Measurements from ENCODE around the gene STK24.

The STK24 gene

DNA sequence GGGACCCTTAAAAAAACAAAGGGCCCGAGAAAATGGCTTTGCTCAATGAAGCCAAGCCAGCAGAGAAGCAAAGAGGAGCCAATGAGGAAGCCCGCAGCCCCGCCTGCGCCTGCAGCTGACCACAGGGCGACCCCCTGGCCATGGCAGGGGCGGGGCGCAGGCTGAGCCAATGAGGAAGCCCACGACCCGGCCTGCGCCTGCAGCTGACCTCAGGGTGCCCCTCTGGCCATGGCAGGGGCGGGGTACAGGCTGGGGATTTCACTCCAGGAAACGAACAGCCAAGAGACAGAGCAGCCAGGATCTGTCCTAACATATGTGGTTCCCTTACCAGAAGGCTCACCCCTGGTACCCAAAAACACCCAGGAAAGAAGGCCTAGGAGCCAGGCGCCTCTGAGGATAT lies 101.4 kb downstream of the STK24 start (continued):
- TF ChIP-seq, protein P1, sequence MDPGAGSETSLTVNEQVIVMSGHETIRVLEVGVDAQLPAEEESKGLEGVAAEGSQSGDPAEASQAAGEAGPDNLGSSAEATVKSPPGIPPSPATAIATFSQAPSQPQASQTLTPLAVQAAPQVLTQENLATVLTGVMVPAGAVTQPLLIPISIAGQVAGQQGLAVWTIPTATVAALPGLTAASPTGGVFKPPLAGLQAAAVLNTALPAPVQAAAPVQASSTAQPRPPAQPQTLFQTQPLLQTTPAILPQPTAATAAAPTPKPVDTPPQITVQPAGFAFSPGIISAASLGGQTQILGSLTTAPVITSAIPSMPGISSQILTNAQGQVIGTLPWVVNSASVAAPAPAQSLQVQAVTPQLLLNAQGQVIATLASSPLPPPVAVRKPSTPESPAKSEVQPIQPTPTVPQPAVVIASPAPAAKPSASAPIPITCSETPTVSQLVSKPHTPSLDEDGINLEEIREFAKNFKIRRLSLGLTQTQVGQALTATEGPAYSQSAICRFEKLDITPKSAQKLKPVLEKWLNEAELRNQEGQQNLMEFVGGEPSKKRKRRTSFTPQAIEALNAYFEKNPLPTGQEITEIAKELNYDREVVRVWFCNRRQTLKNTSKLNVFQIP (CRISPR knock-in tag; IDR thresholded peaks at IDR 0.05; ENCODE audit: borderline replicate concordance, low read depth), result no peak
- TF ChIP-seq ZFP30 (CRISPR knock-in tag; IDR thresholded peaks at IDR 0.05), result no peak

DNA sequence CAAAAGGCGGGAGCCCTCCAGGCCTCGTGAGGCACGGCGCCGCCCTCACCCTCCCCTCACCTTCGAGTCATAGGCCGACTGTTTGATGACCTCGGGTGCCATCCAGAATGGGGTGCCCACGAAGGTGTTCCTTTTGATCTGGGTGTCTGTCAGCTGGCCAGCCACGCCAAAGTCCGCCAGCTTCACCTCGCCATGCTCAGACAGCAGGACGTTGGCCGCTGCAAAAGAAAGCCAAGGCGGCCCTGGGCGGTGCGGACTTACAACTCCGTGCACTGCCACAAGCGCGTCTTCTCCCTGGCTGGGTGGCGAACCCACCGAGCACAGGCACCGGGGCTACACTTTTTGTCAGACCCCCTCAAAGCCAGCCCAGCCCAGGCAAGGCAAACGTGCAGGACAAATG lies 102.1 kb downstream of the STK24 start:
- no peak for TF ChIP-seq ESRRG (CRISPR knock-in tag; IDR thresholded peaks at IDR 0.05)
- no peak for TF ChIP-seq ZFP3 (CRISPR knock-in tag; IDR thresholded peaks at IDR 0.05)
- TF ChIP-seq ARNTL (CRISPR knock-in tag; IDR thresholded peaks at IDR 0.05; ENCODE audit: borderline replicate concordance, low read depth), result no peak
- no peak for TF ChIP-seq ZNF565 (CRISPR knock-in tag; conservative IDR thresholded peaks at IDR 0.05; ENCODE audit: low read depth)
- TF ChIP-seq GLIS3 (CRISPR knock-in tag; IDR thresholded peaks at IDR 0.05), result no peak
- TF ChIP-seq, protein P2, sequence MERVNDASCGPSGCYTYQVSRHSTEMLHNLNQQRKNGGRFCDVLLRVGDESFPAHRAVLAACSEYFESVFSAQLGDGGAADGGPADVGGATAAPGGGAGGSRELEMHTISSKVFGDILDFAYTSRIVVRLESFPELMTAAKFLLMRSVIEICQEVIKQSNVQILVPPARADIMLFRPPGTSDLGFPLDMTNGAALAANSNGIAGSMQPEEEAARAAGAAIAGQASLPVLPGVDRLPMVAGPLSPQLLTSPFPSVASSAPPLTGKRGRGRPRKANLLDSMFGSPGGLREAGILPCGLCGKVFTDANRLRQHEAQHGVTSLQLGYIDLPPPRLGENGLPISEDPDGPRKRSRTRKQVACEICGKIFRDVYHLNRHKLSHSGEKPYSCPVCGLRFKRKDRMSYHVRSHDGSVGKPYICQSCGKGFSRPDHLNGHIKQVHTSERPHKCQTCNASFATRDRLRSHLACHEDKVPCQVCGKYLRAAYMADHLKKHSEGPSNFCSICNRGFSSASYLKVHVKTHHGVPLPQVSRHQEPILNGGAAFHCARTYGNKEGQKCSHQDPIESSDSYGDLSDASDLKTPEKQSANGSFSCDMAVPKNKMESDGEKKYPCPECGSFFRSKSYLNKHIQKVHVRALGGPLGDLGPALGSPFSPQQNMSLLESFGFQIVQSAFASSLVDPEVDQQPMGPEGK (CRISPR knock-in tag; IDR thresholded peaks at IDR 0.05; ENCODE audit: borderline replicate concordance), result no peak
- TF ChIP-seq, protein P1 (CRISPR knock-in tag; IDR thresholded peaks at IDR 0.05; ENCODE audit: borderline replicate concordance, low read depth), result no peak
- no peak for TF ChIP-seq OSR1 (CRISPR knock-in tag; IDR thresholded peaks at IDR 0.05)
- no peak for TF ChIP-seq BACH2 (CRISPR knock-in tag; IDR thresholded peaks at IDR 0.05; ENCODE audit: borderline replicate concordance)
- TF ChIP-seq CSDC2 (CRISPR knock-in tag; IDR thresholded peaks at IDR 0.05), result no peak
- no peak for TF ChIP-seq ZFP30 (CRISPR knock-in tag; IDR thresholded peaks at IDR 0.05)
- TF ChIP-seq, protein P3, sequence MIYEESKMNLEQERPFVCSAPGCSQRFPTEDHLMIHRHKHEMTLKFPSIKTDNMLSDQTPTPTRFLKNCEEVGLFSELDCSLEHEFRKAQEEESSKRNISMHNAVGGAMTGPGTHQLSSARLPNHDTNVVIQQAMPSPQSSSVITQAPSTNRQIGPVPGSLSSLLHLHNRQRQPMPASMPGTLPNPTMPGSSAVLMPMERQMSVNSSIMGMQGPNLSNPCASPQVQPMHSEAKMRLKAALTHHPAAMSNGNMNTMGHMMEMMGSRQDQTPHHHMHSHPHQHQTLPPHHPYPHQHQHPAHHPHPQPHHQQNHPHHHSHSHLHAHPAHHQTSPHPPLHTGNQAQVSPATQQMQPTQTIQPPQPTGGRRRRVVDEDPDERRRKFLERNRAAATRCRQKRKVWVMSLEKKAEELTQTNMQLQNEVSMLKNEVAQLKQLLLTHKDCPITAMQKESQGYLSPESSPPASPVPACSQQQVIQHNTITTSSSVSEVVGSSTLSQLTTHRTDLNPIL (CRISPR knock-in tag; IDR thresholded peaks at IDR 0.05; ENCODE audit: low read depth), result no peak
- no peak for TF ChIP-seq ZNF70 (CRISPR knock-in tag; IDR thresholded peaks at IDR 0.05)
- TF ChIP-seq ZC3H10 (CRISPR knock-in tag; IDR thresholded peaks at IDR 0.05), result no peak
- no peak for TF ChIP-seq PPARA (CRISPR knock-in tag; IDR thresholded peaks at IDR 0.05; ENCODE audit: borderline replicate concordance)
- TF ChIP-seq, protein P4, sequence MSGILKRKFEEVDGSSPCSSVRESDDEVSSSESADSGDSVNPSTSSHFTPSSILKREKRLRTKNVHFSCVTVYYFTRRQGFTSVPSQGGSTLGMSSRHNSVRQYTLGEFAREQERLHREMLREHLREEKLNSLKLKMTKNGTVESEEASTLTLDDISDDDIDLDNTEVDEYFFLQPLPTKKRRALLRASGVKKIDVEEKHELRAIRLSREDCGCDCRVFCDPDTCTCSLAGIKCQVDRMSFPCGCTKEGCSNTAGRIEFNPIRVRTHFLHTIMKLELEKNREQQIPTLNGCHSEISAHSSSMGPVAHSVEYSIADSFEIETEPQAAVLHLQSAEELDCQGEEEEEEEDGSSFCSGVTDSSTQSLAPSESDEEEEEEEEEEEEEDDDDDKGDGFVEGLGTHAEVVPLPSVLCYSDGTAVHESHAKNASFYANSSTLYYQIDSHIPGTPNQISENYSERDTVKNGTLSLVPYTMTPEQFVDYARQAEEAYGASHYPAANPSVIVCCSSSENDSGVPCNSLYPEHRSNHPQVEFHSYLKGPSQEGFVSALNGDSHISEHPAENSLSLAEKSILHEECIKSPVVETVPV (CRISPR knock-in tag; IDR thresholded peaks at IDR 0.05), result no peak
- TF ChIP-seq SNAI2 (CRISPR knock-in tag; IDR thresholded peaks at IDR 0.05), result no peak
- no peak for TF ChIP-seq ISL1 (CRISPR knock-in tag; IDR thresholded peaks at IDR 0.05)
- ATAC-seq, result no peak

DNA sequence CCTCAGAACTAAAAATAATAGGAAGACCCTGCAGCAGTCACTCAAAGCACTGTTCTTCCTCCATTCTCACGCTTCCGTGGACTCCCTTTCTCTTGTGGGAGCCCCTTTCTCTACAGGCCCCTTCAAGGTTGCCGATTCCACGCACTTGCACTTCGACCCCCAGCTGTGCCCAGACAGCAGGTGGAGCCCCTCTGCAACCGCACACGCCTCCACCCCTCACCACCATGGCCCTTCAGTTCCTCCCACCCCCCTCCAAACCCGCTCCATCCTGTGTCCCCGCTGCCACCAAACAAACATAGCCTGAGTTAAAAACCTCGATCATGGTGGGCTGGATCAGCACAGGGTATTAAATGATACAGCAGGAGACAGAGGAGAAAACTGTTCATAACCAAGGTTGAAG lies 102.6 kb downstream of the STK24 start:
- ATAC-seq, result no peak
- no peak for TF ChIP-seq ZNF70 (CRISPR knock-in tag; IDR thresholded peaks at IDR 0.05)
- TF ChIP-seq, protein P5, sequence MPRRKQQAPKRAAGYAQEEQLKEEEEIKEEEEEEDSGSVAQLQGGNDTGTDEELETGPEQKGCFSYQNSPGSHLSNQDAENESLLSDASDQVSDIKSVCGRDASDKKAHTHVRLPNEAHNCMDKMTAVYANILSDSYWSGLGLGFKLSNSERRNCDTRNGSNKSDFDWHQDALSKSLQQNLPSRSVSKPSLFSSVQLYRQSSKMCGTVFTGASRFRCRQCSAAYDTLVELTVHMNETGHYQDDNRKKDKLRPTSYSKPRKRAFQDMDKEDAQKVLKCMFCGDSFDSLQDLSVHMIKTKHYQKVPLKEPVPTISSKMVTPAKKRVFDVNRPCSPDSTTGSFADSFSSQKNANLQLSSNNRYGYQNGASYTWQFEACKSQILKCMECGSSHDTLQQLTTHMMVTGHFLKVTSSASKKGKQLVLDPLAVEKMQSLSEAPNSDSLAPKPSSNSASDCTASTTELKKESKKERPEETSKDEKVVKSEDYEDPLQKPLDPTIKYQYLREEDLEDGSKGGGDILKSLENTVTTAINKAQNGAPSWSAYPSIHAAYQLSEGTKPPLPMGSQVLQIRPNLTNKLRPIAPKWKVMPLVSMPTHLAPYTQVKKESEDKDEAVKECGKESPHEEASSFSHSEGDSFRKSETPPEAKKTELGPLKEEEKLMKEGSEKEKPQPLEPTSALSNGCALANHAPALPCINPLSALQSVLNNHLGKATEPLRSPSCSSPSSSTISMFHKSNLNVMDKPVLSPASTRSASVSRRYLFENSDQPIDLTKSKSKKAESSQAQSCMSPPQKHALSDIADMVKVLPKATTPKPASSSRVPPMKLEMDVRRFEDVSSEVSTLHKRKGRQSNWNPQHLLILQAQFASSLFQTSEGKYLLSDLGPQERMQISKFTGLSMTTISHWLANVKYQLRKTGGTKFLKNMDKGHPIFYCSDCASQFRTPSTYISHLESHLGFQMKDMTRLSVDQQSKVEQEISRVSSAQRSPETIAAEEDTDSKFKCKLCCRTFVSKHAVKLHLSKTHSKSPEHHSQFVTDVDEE (CRISPR knock-in tag; IDR thresholded peaks at IDR 0.05), result no peak
- no peak for TF ChIP-seq ZFP30 (CRISPR knock-in tag; IDR thresholded peaks at IDR 0.05)
- TF ChIP-seq ZNF565 (CRISPR knock-in tag; conservative IDR thresholded peaks at IDR 0.05; ENCODE audit: low read depth), result no peak
- TF ChIP-seq ZC3H10 (CRISPR knock-in tag; IDR thresholded peaks at IDR 0.05), result no peak
- TF ChIP-seq SNAI2 (CRISPR knock-in tag; IDR thresholded peaks at IDR 0.05), result no peak
- no peak for TF ChIP-seq GLIS3 (CRISPR knock-in tag; IDR thresholded peaks at IDR 0.05)
- TF ChIP-seq TCF4 (CRISPR knock-in tag; IDR thresholded peaks at IDR 0.05; ENCODE audit: borderline replicate concordance), result no peak
- no peak for TF ChIP-seq BACH2 (CRISPR knock-in tag; IDR thresholded peaks at IDR 0.05; ENCODE audit: borderline replicate concordance)
- TF ChIP-seq, protein P4 (CRISPR knock-in tag; IDR thresholded peaks at IDR 0.05), result no peak
- no peak for TF ChIP-seq OSR1 (CRISPR knock-in tag; IDR thresholded peaks at IDR 0.05)
